H1 (cell line): ENCODE measurements around the gene DNAH8.

ENCODE experiments used
- CHD7 ChIP-seq: fragments of 300-600 bp; sonication (generic); IDR thresholded peaks from 2 replicates; pipeline ENCODE4 v1.7.1; 2012; ENCODE audit warnings: low read length, moderate library complexity, mild to moderate bottlenecking, inconsistent platforms; ENCODE audit not compliant: insufficient replicate concordance
- CTCF ChIP-seq, 3 experiments: IDR thresholded peaks; 1 replicate in 2 of 3; 2 replicates in 1 of 3; pipeline versions ENCODE4 v1.5.1 to v1.6.1; 2011; ENCODE audit warnings: low read length in 3 of 3, mild to moderate bottlenecking in 3 of 3, inconsistent platforms in 2 of 3, low read depth in 1 of 3, moderate library complexity in 1 of 3; ENCODE audit not compliant: insufficient read depth in 1 of 3; ENCODE audit errors: control extremely low read depth in 1 of 3
- EP300 ChIP-seq, 2 experiments: IDR thresholded peaks; 1 replicate in 1 of 2; 2 replicates in 1 of 2; pipeline ENCODE4 v1.6.1; 2011 to 2012; ENCODE audit warnings: low read depth in 2 of 2, low read length in 2 of 2, mild to moderate bottlenecking in 2 of 2, borderline replicate concordance in 1 of 2, inconsistent platforms in 1 of 2, moderate library complexity in 1 of 2
- POLR2A ChIP-seq, 2 experiments: IDR thresholded peaks; 1 replicate in 1 of 2; 2 replicates in 1 of 2; pipeline ENCODE4 v1.6.1; 2011; ENCODE audit warnings: low read depth in 2 of 2, low read length in 2 of 2, mild to moderate bottlenecking in 2 of 2; ENCODE audit errors: control extremely low read depth in 1 of 2
- POLR2AphosphoS5 ChIP-seq: IDR thresholded peaks from 2 replicates; pipeline ENCODE4 v1.6.1; 2011; ENCODE audit warnings: low read depth, low read length
- RNF2 ChIP-seq: fragments of 200-900, 300-1000 bp; sonication (generic); IDR thresholded peaks from 2 replicates; pipeline ENCODE4 v1.7.1; 2016; ENCODE audit warnings: borderline replicate concordance, low read depth, mild to moderate bottlenecking, antibody characterized with exemption, low read length; ENCODE audit not compliant: poor library complexity, severe bottlenecking; ENCODE audit errors: missing control alignments
- TAF7 ChIP-seq: optimal IDR thresholded peaks from 2 replicates; pipeline ENCODE3; 2011; ENCODE audit warnings: low read depth, mild to moderate bottlenecking, inconsistent platforms, low read length, moderate library complexity, borderline replicate concordance

- TF ChIP-seq POLR2A (IDR thresholded peaks at IDR 0.05; ENCODE audit: control extremely low read depth in 1 of 2, low read depth in 2 of 2, low read length in 2 of 2) = no peak
- TF ChIP-seq POLR2AphosphoS5 = no peak
- TF ChIP-seq CTCF (IDR thresholded peaks at IDR 0.05; ENCODE audit: control extremely low read depth in 1 of 3, insufficient read depth in 1 of 3, low read depth in 1 of 3, low read length in 3 of 3) = no peak
- no peak for TF ChIP-seq TAF7
- TF ChIP-seq EP300 (IDR thresholded peaks at IDR 0.05; ENCODE audit: borderline replicate concordance in 1 of 2, low read depth in 2 of 2, low read length in 2 of 2) = no peak
- TF ChIP-seq CHD7 = no peak
- TF ChIP-seq RNF2 = no peak
These were observed 261.8 kb downstream of the DNAH8 start for GRCh38 chr6:38976801-38977500.
